Duodenal mucosa (tissue), 2 donors: Measurements from ENCODE around the gene USP40.
"Not testable (repeated sequence)": the region's sequence is repeated elsewhere in the genome, so short reads cannot be mapped to it uniquely, and the experiment has no call there.

ENCODE experiments used
- H3K27ac ChIP-seq: one replicate; pipeline ENCODE4 v1.7.0; 2013; ENCODE audit warnings: low read depth, low read length
- H3K27me3 ChIP-seq, 2 donors: one replicate each; pipeline ENCODE4 v1.7.0; 2013; ENCODE audit warnings: low read length in 2 of 2, control low read depth in 1 of 2; ENCODE audit not compliant: insufficient read depth in 2 of 2, control insufficient read depth in 1 of 2
- H3K36me3 ChIP-seq, 2 donors: one replicate each; pipeline ENCODE4 v1.7.0; 2013; ENCODE audit warnings: low read length in 2 of 2, control low read depth in 1 of 2; ENCODE audit not compliant: insufficient read depth in 2 of 2, control insufficient read depth in 1 of 2
- H3K4me1 ChIP-seq, 2 donors: one replicate each; pipeline ENCODE4 v1.7.0; 2013; ENCODE audit warnings: low read length in 2 of 2, control low read depth in 1 of 2; ENCODE audit not compliant: insufficient read depth in 2 of 2, control insufficient read depth in 1 of 2
- H3K4me3 ChIP-seq, 2 donors: one replicate each; pipeline ENCODE4 v1.7.0; 2013; ENCODE audit warnings: low read length in 2 of 2, low read depth in 1 of 2
- H3K9ac ChIP-seq, 2 donors: one replicate each; pipeline ENCODE4 v1.7.0; 2013; ENCODE audit warnings: low read length in 2 of 2, low read depth in 1 of 2
- H3K9me3 ChIP-seq, 2 donors: one replicate each; pipeline ENCODE4 v1.7.0; 2013; ENCODE audit warnings: low read length in 2 of 2, control low read depth in 1 of 2; ENCODE audit not compliant: control insufficient read depth in 1 of 2

USP40 gene

GRCh38 chr2:233593201-233593600 lies 26.6 kb upstream of the USP40 start:
- Histone ChIP-seq H3K4me3 (no peak overlapping the region), H3K27me3 (no peaks in the 10 kb centered on the region), H3K27ac (no peak overlapping the region), H3K4me1 (no peaks in the 10 kb centered on the region), H3K36me3 (no peaks in the 10 kb centered on the region), H3K9me3 (no peaks in the 10 kb centered on the region), H3K9ac (no peak overlapping the region)

- not testable (repeated sequence) for H3K9me3 ChIP-seq, H3K4me1 ChIP-seq, H3K9ac ChIP-seq, H3K4me3 ChIP-seq, H3K27me3 ChIP-seq, H3K27ac ChIP-seq, H3K36me3 ChIP-seq
Observed at GRCh38 chr2:233592706-233593105, 26.1 kb upstream of the USP40 start.

GRCh38 chr2:233588400-233588799 lies 21.8 kb upstream of the USP40 start:
- no peak overlapping the region for H3K4me3 ChIP-seq
- H3K27ac ChIP-seq = no peak overlapping the region
- H3K27me3 ChIP-seq = no peaks in the 10 kb centered on the region
- H3K4me1 ChIP-seq = no peaks in the 10 kb centered on the region
- no peak overlapping the region for H3K9ac ChIP-seq
- H3K9me3 ChIP-seq = no peaks in the 10 kb centered on the region
- no peaks in the 10 kb centered on the region for H3K36me3 ChIP-seq

GRCh38 chr2:233584210-233584609 lies 17.6 kb upstream of the USP40 start:
- H3K9me3 ChIP-seq = no peaks in the 10 kb centered on the region

GRCh38 chr2:233583217-233583965 lies 16.8 kb upstream of the USP40 start:
- not testable (repeated sequence) for H3K27me3 ChIP-seq, H3K36me3 ChIP-seq, H3K9me3 ChIP-seq, H3K27ac ChIP-seq, H3K9ac ChIP-seq, H3K4me3 ChIP-seq, H3K4me1 ChIP-seq

More at GRCh38 chr2:233584210-233584609, 17.6 kb upstream of the USP40 start:
- H3K36me3 ChIP-seq = no peaks in the 10 kb centered on the region
- H3K27ac ChIP-seq = no peak overlapping the region
- H3K27me3 ChIP-seq = no peaks in the 10 kb centered on the region
- no peaks in the 10 kb centered on the region for H3K4me1 ChIP-seq
- H3K9ac ChIP-seq = no peak overlapping the region
- no peak overlapping the region for H3K4me3 ChIP-seq

GRCh38 chr2:233577341-233577740 lies 10.8 kb upstream of the USP40 start:
- not testable (repeated sequence) for H3K9me3 ChIP-seq, H3K27me3 ChIP-seq, H3K4me3 ChIP-seq, H3K4me1 ChIP-seq, H3K27ac ChIP-seq, H3K36me3 ChIP-seq, H3K9ac ChIP-seq

GRCh38 chr2:233572468-233572867 lies 5.9 kb upstream of the USP40 start:
- H3K9ac ChIP-seq = no peak overlapping the region
- H3K36me3 ChIP-seq = no peaks in the 10 kb centered on the region
- H3K9me3 ChIP-seq = no peaks in the 10 kb centered on the region
- no peaks in the 10 kb centered on the region for H3K4me1 ChIP-seq
- no peak overlapping the region for H3K27ac ChIP-seq
- no peak overlapping the region for H3K4me3 ChIP-seq
- no peaks in the 10 kb centered on the region for H3K27me3 ChIP-seq

GRCh38 chr2:233571462-233571861 lies 4.9 kb upstream of the USP40 start:
- Histone ChIP-seq H3K4me3 (no peak overlapping the region), H3K36me3 (no peaks in the 10 kb centered on the region), H3K9me3 (no peaks in the 10 kb centered on the region), H3K27me3 (no peaks in the 10 kb centered on the region), H3K4me1 (no peaks in the 10 kb centered on the region), H3K9ac (no peak overlapping the region), H3K27ac (no peak overlapping the region)

GRCh38 chr2:233571001-233571400 lies 4.4 kb upstream of the USP40 start:
- Histone ChIP-seq H3K4me1 (no peaks in the 10 kb centered on the region), H3K4me3 (no peak overlapping the region), H3K27ac (no peak overlapping the region), H3K27me3 (no peaks in the 10 kb centered on the region), H3K9me3 (no peaks in the 10 kb centered on the region), H3K9ac (no peak overlapping the region), H3K36me3 (no peaks in the 10 kb centered on the region)

GRCh38 chr2:233565685-233566140 lies 869 bp downstream of the USP40 start:
- H3K4me1 ChIP-seq = peaks cover 5 to 7% of the 10 kb centered on the region in 2 donors
- H3K9me3 ChIP-seq = no peaks in the 10 kb centered on the region
- H3K36me3 ChIP-seq = peaks cover 0 to 3% of the 10 kb centered on the region in 2 donors
- H3K4me3 ChIP-seq = peak overlapping the region; percentile 92 to 97
- no peak overlapping the region for H3K27ac ChIP-seq
- peak overlapping the region; percentile 12 to 97 for H3K9ac ChIP-seq
- H3K27me3 ChIP-seq = no peaks in the 10 kb centered on the region
